IPS-18c (cell line): ENCODE measurements around the gene RPH3AL.
"Not testable (repeated sequence)": the region's sequence is repeated elsewhere in the genome, so short reads cannot be mapped to it uniquely, and the experiment has no call there.

Experiments used
- H3K4me3 ChIP-seq: 2 replicates; pipeline ENCODE4 v1.7.0; 2013; ENCODE audit warnings: low read depth, mild to moderate bottlenecking, low read length, moderate library complexity; ENCODE audit not compliant: insufficient read depth
- H3K9me3 ChIP-seq: one replicate; pipeline ENCODE4 v1.6.1; 2013; ENCODE audit warnings: mild to moderate bottlenecking, low read length, moderate library complexity; ENCODE audit not compliant: control insufficient read depth, insufficient read depth

Gene RPH3AL

GRCh38 chr17:283911-284675 is 68.5 kb downstream of the RPH3AL start:
- Histone ChIP-seq H3K4me3 (no peak overlapping the region), H3K9me3 (no peaks in the 10 kb centered on the region)

DNA sequence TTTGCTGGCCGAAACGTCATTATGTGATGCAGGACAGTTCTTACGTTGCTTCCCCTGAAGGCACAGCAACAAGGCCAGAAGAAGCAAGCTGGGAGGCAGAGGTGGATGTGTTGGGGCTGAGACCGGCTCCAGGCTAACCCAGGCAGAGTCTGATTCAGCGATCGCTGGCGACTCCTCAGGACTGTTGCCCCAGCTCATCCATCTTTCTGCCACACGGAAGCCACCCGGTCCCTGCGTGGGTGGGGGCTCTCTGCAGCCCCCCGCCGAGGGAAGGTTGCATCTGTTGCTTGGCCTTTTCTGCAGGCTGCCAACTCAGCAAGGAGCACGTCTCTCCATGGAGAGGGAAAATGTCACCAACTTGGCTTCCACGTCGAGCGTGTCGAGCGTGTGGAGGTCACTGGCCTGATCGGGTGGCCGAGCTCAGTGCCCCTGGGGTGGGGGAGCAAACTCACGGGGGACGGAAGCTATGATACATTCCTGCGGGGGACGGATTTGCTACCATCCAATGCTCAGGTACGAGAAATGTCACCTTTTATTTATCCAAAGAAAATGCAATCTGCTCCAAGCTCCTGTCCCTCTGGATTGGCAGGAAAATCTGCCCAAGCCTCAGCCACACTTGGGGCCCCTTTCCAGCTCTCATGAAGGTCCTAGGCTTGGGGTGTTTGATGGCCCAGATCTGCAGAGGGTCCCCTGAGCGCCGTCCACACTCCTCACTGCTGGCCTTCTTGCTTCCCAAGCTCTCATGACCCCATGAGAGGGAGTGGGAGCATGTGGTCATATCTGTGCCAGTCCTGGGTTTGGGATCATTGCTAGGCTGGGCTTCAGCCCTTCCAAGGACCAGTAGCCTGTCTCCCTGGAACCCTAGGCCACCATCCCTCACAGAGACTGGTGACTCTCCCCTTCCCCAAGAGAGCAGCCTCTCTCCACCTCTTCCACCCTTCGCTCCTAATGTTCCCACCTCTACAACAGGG is 69.4 kb downstream of the RPH3AL start:
- no peak overlapping the region for H3K4me3 ChIP-seq
- H3K9me3 ChIP-seq, result no peaks in the 10 kb centered on the region

GRCh38 chr17:282000-282911 is 70.4 kb downstream of the RPH3AL start:
- Histone ChIP-seq H3K9me3 (peaks cover 2% of the 10 kb centered on the region), H3K4me3 (no peak overlapping the region)

- H3K9me3 ChIP-seq, result peaks cover 2% of the 10 kb centered on the region
Measured at GRCh38 chr17:281365-281999, 71.1 kb downstream of the RPH3AL start.

GRCh38 chr17:280901-281300 is 71.7 kb downstream of the RPH3AL start:
- no peak overlapping the region; the same call in 1 of the 2 replicates for H3K4me3 ChIP-seq

More at GRCh38 chr17:281365-281999, 71.1 kb downstream of the RPH3AL start:
- H3K4me3 ChIP-seq, result no peak overlapping the region

GRCh38 chr17:280216-280615 is 72.4 kb downstream of the RPH3AL start:
- Histone ChIP-seq H3K4me3 (no peak overlapping the region), H3K9me3 (peaks cover 2% of the 10 kb centered on the region)

More at GRCh38 chr17:280901-281300, 71.7 kb downstream of the RPH3AL start:
- peaks cover 2% of the 10 kb centered on the region for H3K9me3 ChIP-seq

GRCh38 chr17:279776-280175 is 72.8 kb downstream of the RPH3AL start:
- H3K4me3 ChIP-seq, result no peak overlapping the region
- H3K9me3 ChIP-seq, result peaks cover 2% of the 10 kb centered on the region

DNA sequence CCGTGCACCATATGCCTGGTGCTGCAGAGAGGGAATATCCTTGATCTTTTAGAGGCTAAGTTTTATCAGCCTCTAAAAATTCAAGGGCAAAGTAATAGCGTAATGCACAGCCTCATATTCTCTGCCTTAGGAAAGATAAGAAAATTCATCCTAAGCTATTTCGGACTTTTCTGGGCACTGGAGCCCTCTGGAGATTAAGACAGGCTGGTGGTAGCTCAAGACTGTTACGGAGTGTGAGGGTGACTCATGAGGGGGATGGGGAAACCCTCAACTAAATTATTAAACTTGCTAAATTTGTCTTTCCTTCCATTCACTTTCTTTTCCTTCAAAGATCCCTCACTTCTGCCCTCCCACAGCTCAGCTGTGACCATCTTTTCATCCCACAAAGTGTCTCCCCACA is 73.3 kb downstream of the RPH3AL start:
- H3K4me3 ChIP-seq, result no peak overlapping the region
- peaks cover 2% of the 10 kb centered on the region for H3K9me3 ChIP-seq

- peaks cover 2% of the 10 kb centered on the region for H3K9me3 ChIP-seq
Measured at GRCh38 chr17:278676-279059, 73.9 kb downstream of the RPH3AL start.

DNA sequence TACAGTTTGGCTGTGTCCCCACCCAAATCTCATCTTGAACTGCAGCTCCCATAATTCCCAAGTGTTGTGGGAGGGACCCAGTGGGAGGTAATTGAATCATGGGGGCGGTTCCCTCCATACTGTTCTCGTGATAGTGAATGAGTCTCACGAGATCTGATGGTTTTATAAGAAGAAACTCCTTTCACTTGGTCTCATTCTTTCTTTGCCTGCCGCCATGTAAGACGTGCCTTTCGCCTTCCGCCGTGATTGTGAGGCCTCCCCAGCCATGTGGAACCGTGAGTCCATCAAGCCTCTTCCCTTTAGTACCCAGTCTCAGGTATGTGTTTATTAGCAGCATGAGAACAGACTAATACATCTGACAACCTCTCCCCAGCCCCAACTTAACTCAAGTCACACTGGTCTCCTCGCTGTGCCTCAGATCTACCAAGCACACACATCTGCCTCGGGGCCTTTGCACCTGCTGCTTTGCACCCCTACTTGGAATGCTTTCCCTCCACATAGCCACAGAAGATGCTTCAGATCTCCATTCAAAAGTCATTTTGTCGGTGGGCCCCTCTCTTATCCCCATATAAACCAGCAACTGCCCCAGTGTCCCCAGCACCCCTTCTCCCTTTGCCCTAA is 74.4 kb downstream of the RPH3AL start:
- Histone ChIP-seq H3K9me3 (peaks cover 2% of the 10 kb centered on the region), H3K4me3 (no peak overlapping the region)

More at GRCh38 chr17:278676-279059, 73.9 kb downstream of the RPH3AL start:
- no peak overlapping the region for H3K4me3 ChIP-seq

- no peak overlapping the region for H3K4me3 ChIP-seq
- peaks cover 2% of the 10 kb centered on the region for H3K9me3 ChIP-seq
Measured at GRCh38 chr17:274902-275301, 77.7 kb downstream of the RPH3AL start.

GRCh38 chr17:273981-274832 is 78.4 kb downstream of the RPH3AL start:
- no peak overlapping the region for H3K4me3 ChIP-seq
- peaks cover 2% of the 10 kb centered on the region for H3K9me3 ChIP-seq

DNA sequence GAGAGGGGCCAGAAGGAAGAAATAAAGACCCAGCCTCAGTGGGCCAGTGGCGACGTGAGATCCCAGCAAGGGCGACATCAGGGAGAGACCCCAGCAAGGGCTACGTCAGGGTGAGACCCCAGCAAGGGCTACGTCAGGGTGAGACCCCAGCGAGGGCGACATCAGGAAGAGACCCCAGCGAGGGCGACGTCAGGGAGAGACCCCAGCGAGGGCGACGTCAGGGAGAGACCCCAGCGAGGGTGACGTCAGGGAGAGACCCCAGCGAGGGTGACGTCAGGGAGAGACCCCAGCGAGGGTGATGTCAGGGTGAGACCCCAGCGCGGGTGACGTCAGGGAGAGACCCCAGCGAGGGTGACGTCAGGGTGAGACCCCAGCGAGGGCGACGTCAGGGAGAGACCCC is 79.8 kb downstream of the RPH3AL start:
- H3K9me3 ChIP-seq, H3K4me3 ChIP-seq: not testable (repeated sequence)

GRCh38 chr17:271928-272623 is 80.5 kb downstream of the RPH3AL start:
- H3K4me3 ChIP-seq, H3K9me3 ChIP-seq: not testable (repeated sequence)
